NCI-H128 (cell line): ENCODE measurements around the gene FCMR.
"Not testable (repeated sequence)": the region's sequence is repeated elsewhere in the genome, so short reads cannot be mapped to it uniquely, and the experiment has no call there.

Experiments
- DNase-seq: peaks from one replicate; lab custom pipeline; 2025; ENCODE audit not compliant: unreplicated experiment; lab: John Stamatoyannopoulos, UW

FCMR gene

GRCh38 chr1:206924592-206925105 is 2.9 kb upstream of the FCMR start:
- no peak for DNase-seq

GRCh38 chr1:206923961-206924557 is 2.3 kb upstream of the FCMR start:
- not testable (repeated sequence) for DNase-seq

GRCh38 chr1:206923009-206923960 is 1.5 kb upstream of the FCMR start:
- no peak for DNase-seq

GRCh38 chr1:206922524-206922923 is 783 bp upstream of the FCMR start:
- no peak for DNase-seq

- DNase-seq: no peak
Observed at GRCh38 chr1:206918076-206918475, 3.7 kb downstream of the FCMR start.

GRCh38 chr1:206916000-206916709 is 5.6 kb downstream of the FCMR start:
- DNase-seq: no peak

- DNase-seq: no peak
Observed at GRCh38 chr1:206915030-206915735, 6.6 kb downstream of the FCMR start.

GRCh38 chr1:206913766-206914537 is 7.8 kb downstream of the FCMR start:
- DNase-seq: no peak

GRCh38 chr1:206912445-206913095 is 9.2 kb downstream of the FCMR start:
- DNase-seq: peak; percentile 78

- no peak for DNase-seq
Observed at GRCh38 chr1:206911064-206911663, 10.6 kb downstream of the FCMR start.

GRCh38 chr1:206909883-206910318 is 11.8 kb downstream of the FCMR start:
- no peak for DNase-seq

GRCh38 chr1:206909161-206909882 is 12.4 kb downstream of the FCMR start:
- peak; percentile 72 for DNase-seq

- no peak for DNase-seq
Observed at GRCh38 chr1:206908038-206908437, 13.7 kb downstream of the FCMR start.

- no peak for DNase-seq
Observed at GRCh38 chr1:206907304-206907991, 14.3 kb downstream of the FCMR start.

- DNase-seq: no peak
Observed at GRCh38 chr1:206905295-206906164, 16.2 kb downstream of the FCMR start.

- DNase-seq: no peak
Observed at GRCh38 chr1:206904423-206905142, 17.2 kb downstream of the FCMR start.
